Epithelial cell of proximal tubule (primary cell): ENCODE measurements around the gene ZBTB47. TPM values are rescaled to one million over a fixed set of nuclear protein-coding genes. Genes with fewer than 3 reads are reported as not detected.

Experiments
- DNase-seq: peaks from one replicate; pipeline ENCODE4 v3.0.0-alpha.2; 2011; ENCODE audit warnings: low read depth
- H3K4me3 ChIP-seq: 2 replicates; pipeline ENCODE4 v1.5.1; 2011; ENCODE audit warnings: low read depth, mild to moderate bottlenecking, low read length
- CTCF ChIP-seq: conservative IDR thresholded peaks from 2 replicates; pipeline ENCODE4 v1.5.1; 2012; ENCODE audit warnings: low read depth, mild to moderate bottlenecking, low read length
- total RNA-seq: library from RNA; depleted of rRNA; stranded (reverse); fragments of >200 nt; gene quantifications from 2 replicates; pipeline ENCODE4 v1.2.3, GENCODE V29; 2015

ZBTB47 gene
- total RNA-seq, 1 donor from 2014 or later, result 5.6 TPM

- TF ChIP-seq CTCF, result no peak
- DNase-seq, result no peak
Measured at GRCh38 chr3:42668413-42668760, 14.9 kb downstream of the ZBTB47 start.

GRCh38 chr3:42668793-42669217 lies 15.3 kb downstream of the ZBTB47 start:
- TF ChIP-seq CTCF, result no peak
- no peak for DNase-seq
- H3K4me3 ChIP-seq, result no peak overlapping the region

More at GRCh38 chr3:42668413-42668760, 14.9 kb downstream of the ZBTB47 start:
- H3K4me3 ChIP-seq, result no peak overlapping the region

- DNase-seq, result no peak
- no peak for TF ChIP-seq CTCF
- no peak overlapping the region for H3K4me3 ChIP-seq
Measured at GRCh38 chr3:42670051-42670576, 16.6 kb downstream of the ZBTB47 start.

GRCh38 chr3:42670670-42671069 lies 17.2 kb downstream of the ZBTB47 start:
- H3K4me3 ChIP-seq, result no peak overlapping the region
- TF ChIP-seq CTCF, result no peak
- no peak for DNase-seq

GRCh38 chr3:42672515-42672914 lies 19.0 kb downstream of the ZBTB47 start:
- DNase-seq, result no peak
- H3K4me3 ChIP-seq, result no peak overlapping the region
- TF ChIP-seq CTCF, result no peak

- no peak overlapping the region for H3K4me3 ChIP-seq
- DNase-seq, result no peak
- no peak for TF ChIP-seq CTCF
Measured at GRCh38 chr3:42673082-42673481, 19.6 kb downstream of the ZBTB47 start.

- TF ChIP-seq CTCF, result no peak
- no peak for DNase-seq
- H3K4me3 ChIP-seq, result no peak overlapping the region
Measured at GRCh38 chr3:42674146-42674545, 20.6 kb downstream of the ZBTB47 start.
